Measurements from ENCODE around the gene PIGP.

GRCh38 chr21:37032877-37033471, 39.9 kb downstream of the PIGP start:
- no peak for TF ChIP-seq POLR2A (IDR thresholded peaks at IDR 0.05; ENCODE audit: low read depth, low read length)
- TF ChIP-seq CTCF (IDR thresholded peaks at IDR 0.05; ENCODE audit: extremely low read depth in 1 of 2, insufficient read depth in 1 of 2, low read depth in 1 of 2, low read length in 2 of 2), result no peak
- TF ChIP-seq EZH2 (IDR thresholded peaks at IDR 0.05; ENCODE audit: borderline replicate concordance, low read depth, low read length, severe bottlenecking), result no peak
- no peak for TF ChIP-seq POLR2AphosphoS5 (IDR thresholded peaks at IDR 0.05; ENCODE audit: insufficient read depth, low read depth, low read length)
- TF ChIP-seq GATA2 (IDR thresholded peaks at IDR 0.05; ENCODE audit: insufficient read depth, insufficient read length, low read depth, low read length), result no peak
- TF ChIP-seq MYC (IDR thresholded peaks at IDR 0.05; ENCODE audit: low read depth, low read length), result no peak
- no peak for TF ChIP-seq MAX (IDR thresholded peaks at IDR 0.05; ENCODE audit: insufficient read depth, insufficient read length)
- peak; percentile 79 for TF ChIP-seq FOS (IDR thresholded peaks at IDR 0.05; ENCODE audit: borderline replicate concordance, insufficient read depth, low read length)

All from endothelial cell of umbilical vein (primary cell).